ENCODE results near the gene TVP23C. TPM values are rescaled to one million over a fixed set of nuclear protein-coding genes. Genes with fewer than 3 reads are reported as not detected.

TVP23C gene
- total and polyA plus RNA-seq, 2 experiments from 2014 or later, result 11.3 to 33.4 TPM

DNA sequence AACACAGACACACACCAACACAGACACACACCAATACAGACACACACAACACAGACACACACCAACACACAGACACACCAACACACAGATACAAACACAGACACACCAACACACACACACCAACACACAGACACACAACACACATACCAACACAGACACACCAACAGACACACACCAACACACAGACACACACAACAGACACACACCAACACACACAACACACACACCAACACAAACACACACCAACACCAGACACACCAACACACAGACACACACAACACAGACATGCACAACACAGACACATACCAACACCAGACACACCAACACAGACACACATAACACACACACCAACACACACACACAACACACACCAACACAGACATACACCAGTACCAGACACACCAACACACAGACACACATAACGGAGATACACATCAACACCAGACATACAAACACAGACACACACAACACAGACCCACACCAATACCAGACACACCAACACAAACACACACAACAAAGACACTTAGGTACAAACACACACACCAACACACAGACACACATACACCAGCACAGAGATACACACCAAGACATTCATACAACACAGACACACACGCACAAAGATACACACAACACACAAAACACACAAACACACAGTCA, 98.1 kb downstream of the TVP23C start:
- no peaks in the 10 kb centered on the region for H3K27me3 ChIP-seq
- no peak for DNase-seq (ENCODE audit: low read depth in 1 of 2, low spot score in 1 of 2)
- no peak overlapping the region for H3K4me3 ChIP-seq
- TF ChIP-seq, protein P1, sequence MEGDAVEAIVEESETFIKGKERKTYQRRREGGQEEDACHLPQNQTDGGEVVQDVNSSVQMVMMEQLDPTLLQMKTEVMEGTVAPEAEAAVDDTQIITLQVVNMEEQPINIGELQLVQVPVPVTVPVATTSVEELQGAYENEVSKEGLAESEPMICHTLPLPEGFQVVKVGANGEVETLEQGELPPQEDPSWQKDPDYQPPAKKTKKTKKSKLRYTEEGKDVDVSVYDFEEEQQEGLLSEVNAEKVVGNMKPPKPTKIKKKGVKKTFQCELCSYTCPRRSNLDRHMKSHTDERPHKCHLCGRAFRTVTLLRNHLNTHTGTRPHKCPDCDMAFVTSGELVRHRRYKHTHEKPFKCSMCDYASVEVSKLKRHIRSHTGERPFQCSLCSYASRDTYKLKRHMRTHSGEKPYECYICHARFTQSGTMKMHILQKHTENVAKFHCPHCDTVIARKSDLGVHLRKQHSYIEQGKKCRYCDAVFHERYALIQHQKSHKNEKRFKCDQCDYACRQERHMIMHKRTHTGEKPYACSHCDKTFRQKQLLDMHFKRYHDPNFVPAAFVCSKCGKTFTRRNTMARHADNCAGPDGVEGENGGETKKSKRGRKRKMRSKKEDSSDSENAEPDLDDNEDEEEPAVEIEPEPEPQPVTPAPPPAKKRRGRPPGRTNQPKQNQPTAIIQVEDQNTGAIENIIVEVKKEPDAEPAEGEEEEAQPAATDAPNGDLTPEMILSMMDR (IDR thresholded peaks at IDR 0.05; ENCODE audit: low read depth, low read length), result no peak
- H3K4me1 ChIP-seq (ENCODE audit: low read depth), result peaks cover 16% of the 10 kb centered on the region
- no peaks in the 10 kb centered on the region for H3K36me3 ChIP-seq
- no peaks in the 10 kb centered on the region for H3K9me3 ChIP-seq (ENCODE audit: low read depth)
- no peak overlapping the region for H3K27ac ChIP-seq

DNA sequence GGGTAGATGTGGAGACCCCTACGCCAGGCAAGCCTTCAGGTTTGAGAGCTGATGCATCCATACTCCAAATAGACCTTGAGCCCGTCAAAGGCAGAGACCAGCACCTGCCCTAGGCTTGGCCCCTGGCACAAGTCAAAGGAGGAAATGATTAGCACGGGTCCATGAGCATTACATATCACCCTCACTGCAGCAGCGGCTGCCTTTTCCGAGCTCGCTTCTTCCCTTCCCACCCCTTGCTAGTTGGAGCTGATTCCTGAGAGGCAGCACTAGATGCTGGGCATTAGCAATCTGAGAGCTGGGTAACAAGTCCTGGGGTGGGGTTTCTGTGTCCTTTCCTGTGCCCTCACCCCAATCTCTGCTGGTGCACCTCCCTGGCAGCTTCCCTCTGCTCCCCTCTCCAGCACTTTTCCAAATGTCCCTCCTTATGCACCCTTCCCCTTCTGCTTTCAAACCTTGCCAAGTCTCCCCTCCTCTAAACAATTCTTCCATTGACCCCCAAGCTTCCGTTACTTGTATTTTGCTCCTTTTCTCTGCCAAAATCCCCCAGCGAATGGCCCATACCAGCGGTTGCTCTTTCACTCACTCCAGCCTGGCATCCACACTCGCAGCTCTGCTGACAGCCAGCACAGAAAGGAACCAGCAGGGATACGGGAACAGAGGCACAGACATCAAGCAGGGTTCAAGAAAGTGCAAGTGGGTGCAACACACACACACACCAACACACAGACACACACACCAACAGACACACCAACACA, 98.9 kb downstream of the TVP23C start:
- no peaks in the 10 kb centered on the region for H3K9me3 ChIP-seq (ENCODE audit: low read depth)
- no peak for DNase-seq (ENCODE audit: low read depth in 1 of 2, low spot score in 1 of 2)
- H3K4me1 ChIP-seq (ENCODE audit: low read depth), result peaks cover 16% of the 10 kb centered on the region
- H3K4me3 ChIP-seq, result no peak overlapping the region
- no peaks in the 10 kb centered on the region for H3K27me3 ChIP-seq
- TF ChIP-seq, protein P1 (IDR thresholded peaks at IDR 0.05; ENCODE audit: low read depth, low read length), result no peak
- no peaks in the 10 kb centered on the region for H3K36me3 ChIP-seq
- H3K27ac ChIP-seq, result no peak overlapping the region

DNA sequence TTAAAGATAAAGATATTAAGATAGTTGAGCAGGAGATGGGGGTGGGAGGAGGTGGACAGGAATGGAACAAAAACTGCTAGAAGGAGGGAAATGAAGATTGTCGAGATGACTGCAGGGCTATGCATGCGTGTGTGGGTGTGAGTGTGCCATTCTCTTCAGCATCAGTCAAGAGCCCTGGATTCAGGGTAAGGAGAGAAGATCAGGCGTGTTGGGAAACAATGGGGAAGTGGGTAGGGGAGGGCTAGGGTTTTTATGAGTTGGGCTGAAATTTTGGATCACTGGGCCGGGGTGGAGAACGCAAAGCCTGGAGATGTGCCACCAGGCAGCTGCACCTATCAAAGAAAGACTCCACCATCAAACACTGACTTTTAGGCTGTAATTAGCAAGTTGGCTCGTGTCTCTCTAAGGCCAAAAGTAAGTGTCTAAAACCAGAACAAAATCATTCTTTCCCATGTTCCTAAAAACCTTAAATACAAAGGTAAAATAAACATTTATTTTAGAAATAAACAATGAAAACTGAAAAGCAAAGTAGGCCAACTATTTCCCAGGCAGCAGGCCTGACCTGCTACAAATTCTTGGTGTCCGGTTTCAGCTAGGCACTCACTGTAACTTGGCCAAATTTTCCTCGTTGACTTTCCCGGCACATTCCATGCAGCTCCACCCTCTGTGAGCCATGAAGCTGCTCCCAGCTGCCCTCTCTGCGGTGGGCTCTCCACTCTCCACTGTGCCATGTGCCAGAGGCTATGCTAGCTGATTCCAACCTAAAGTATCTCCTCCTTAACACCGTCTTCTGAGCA, 100.1 kb downstream of the TVP23C start:
- TF ChIP-seq, protein P1 (IDR thresholded peaks at IDR 0.05; ENCODE audit: low read depth, low read length), result no peak
- DNase-seq (ENCODE audit: low read depth in 1 of 2, low spot score in 1 of 2), result peak; percentile 69 to 77
- H3K36me3 ChIP-seq, result no peaks in the 10 kb centered on the region
- peak overlapping the region; percentile 75 for H3K27ac ChIP-seq
- H3K27me3 ChIP-seq, result no peaks in the 10 kb centered on the region
- H3K4me3 ChIP-seq, result no peak overlapping the region
- no peaks in the 10 kb centered on the region for H3K9me3 ChIP-seq (ENCODE audit: low read depth)
- peaks cover 10% of the 10 kb centered on the region for H3K4me1 ChIP-seq (ENCODE audit: low read depth)

DNA sequence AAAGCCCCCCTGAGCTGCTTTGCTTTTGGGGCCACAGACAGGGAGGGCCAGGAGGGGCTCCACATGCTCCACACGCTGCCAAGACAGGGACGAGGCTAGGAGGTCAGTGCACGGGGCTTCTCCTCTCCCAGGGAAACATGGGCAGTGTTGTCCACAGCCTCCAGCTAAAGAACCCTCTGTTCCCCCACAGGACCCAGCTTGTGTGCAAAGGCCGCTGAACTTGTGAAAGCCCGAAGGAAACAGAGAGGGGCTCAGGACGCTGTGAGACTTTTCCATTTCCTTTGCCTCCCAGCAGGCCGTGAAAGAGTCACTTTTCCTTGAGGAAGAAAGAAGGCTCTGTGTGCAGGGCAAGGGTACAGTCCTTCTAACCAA, 105.6 kb downstream of the TVP23C start:
- no peak for DNase-seq (ENCODE audit: low read depth in 1 of 2, low spot score in 1 of 2)
- Histone ChIP-seq H3K36me3 (no peaks in the 10 kb centered on the region), H3K27ac (no peak overlapping the region), H3K4me1 (ENCODE audit: low read depth) (no peaks in the 10 kb centered on the region), H3K9me3 (ENCODE audit: low read depth) (no peaks in the 10 kb centered on the region), H3K27me3 (no peaks in the 10 kb centered on the region), H3K4me3 (no peak overlapping the region)
- TF ChIP-seq, protein P1 (IDR thresholded peaks at IDR 0.05; ENCODE audit: low read depth, low read length), result no peak

DNA sequence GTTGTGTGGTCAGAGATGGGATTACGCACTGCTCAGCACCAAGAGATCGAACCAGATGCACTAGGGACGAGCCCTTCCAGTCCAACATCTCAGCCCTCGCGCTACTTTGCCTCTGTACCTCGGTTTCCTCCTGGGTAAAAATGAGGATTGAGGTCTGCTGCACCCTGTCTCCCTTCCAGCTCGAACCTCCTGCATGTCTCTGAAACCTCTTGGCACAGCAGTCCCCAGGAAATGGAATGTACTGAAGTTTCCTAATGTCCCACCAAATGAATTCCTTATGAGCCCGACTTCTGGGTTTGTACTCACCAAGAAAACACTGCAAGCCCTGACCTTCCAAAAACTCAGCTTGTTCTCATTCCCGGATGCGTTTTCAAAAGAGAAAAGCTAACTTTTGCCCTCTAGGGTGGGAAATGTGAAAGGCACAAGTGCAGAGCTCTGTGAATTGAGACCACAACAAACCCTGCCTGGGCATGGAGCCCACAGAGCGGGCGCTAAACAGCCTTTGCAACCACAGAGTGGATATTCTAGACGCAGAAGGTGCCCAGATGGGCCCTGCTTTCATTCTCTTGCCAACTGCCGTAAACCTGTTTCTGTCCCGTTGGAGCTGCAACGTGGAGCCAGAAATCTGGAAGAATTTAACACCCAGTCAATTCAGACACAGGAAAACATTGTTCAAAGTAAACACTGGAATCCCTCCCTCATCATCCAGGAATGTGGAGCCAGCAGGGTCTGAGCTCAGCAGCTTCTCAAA, 106.1 kb downstream of the TVP23C start:
- Histone ChIP-seq H3K4me3 (no peak overlapping the region), H3K4me1 (ENCODE audit: low read depth) (no peaks in the 10 kb centered on the region), H3K9me3 (ENCODE audit: low read depth) (no peaks in the 10 kb centered on the region), H3K27ac (no peak overlapping the region), H3K36me3 (no peaks in the 10 kb centered on the region), H3K27me3 (no peaks in the 10 kb centered on the region)
- peak in 1 of 2 donors; percentile 87 for DNase-seq (ENCODE audit: low read depth in 1 of 2, low spot score in 1 of 2)
- TF ChIP-seq, protein P1 (IDR thresholded peaks at IDR 0.05; ENCODE audit: low read depth, low read length), result peak; percentile 58

Measured in cardiac muscle cell (in vitro differentiated cells and primary cell).